ENCODE measurements around the gene TECTB. TPM values are rescaled to one million over a fixed set of nuclear protein-coding genes. Genes with fewer than 3 reads are reported as not detected.

The TECTB gene
- total and polyA plus RNA-seq, 11 donors = not detected

- intact Hi-C loops (cut with DNase I) = no loop called here
- DNase-seq = no peak
- H3K4me1 ChIP-seq = peaks cover 0 to 4% (median 0%) of the 10 kb centered on the region in 12 donors
- no peaks in the 10 kb centered on the region for H3K9me3 ChIP-seq
- peak; percentile 65 to 84 (median 77) for ATAC-seq
- H3K36me3 ChIP-seq = no peaks in the 10 kb centered on the region
- no peak for TF ChIP-seq POLR2A (IDR thresholded peaks at IDR 0.05)
- no peak for TF ChIP-seq CTCF (IDR thresholded peaks at IDR 0.05)
- peak overlapping the region in 6 of 12 donors; percentile 15 to 47 (median 36) for H3K27ac ChIP-seq
- H3K27me3 ChIP-seq = no peaks in the 10 kb centered on the region
- WGBS, 4 donors = 48 to 60% (median 58%) methylated on average over 3 of the region's 3 CpGs
- H3K4me3 ChIP-seq = no peak overlapping the region
Observed at GRCh38 chr10:112352044-112352443, 68.8 kb downstream of the TECTB start.

GRCh38 chr10:112353046-112353445, 69.8 kb downstream of the TECTB start:
- TF ChIP-seq POLR2A (IDR thresholded peaks at IDR 0.05) (no peak), CTCF (IDR thresholded peaks at IDR 0.05) (no peak)
- intact Hi-C loops (cut with DNase I) = no loop called here
- DNase-seq (no peak), ATAC-seq (no peak)
- no peaks in the 10 kb centered on the region for H3K27me3 ChIP-seq
- no peaks in the 10 kb centered on the region for H3K36me3 ChIP-seq
- H3K9me3 ChIP-seq = no peaks in the 10 kb centered on the region
- H3K27ac ChIP-seq = no peak overlapping the region
- H3K4me1 ChIP-seq = peaks cover 0 to 4% (median 0%) of the 10 kb centered on the region in 12 donors
- no peak overlapping the region for H3K4me3 ChIP-seq

Small RNAs within 50 kb of the gene (microRNA-seq; reads per million reads assigned to microRNA genes)
- gene MIR6715A (0 reads per million in 4 donors), gene MIR6715B (0 reads per million in 4 donors)

Other genes starting within 250 kb of the TECTB start
- gene GPAM, start 99.6 kb upstream of the TECTB start, total RNA-seq = 100 to 1,000 TPM in 1 of 9 donors, 10 to 100 TPM in 6, 1 to 10 TPM in 2; 8.7 to 104 (median 16.9) TPM
- 10 to 100 TPM in 1 of 2 donors, 1 to 10 TPM in 1; 5.8 to 18.7 TPM for gene GPAM, start 99.6 kb upstream of the TECTB start, polyA plus RNA-seq
- 10 to 100 TPM in 3 of 9 donors, 1 to 10 TPM in 6; 4.6 to 23.8 (median 7.0) TPM for gene ACSL5, start 90.7 kb downstream of the TECTB start, total RNA-seq
- gene ACSL5, start 90.7 kb downstream of the TECTB start, polyA plus RNA-seq = 1 to 10 TPM; 4.0 to 7.6 TPM
- 10 to 100 TPM in 8 of 9 donors, 1 to 10 TPM in 1; 10.0 to 20.2 (median 16.5) TPM for gene ZDHHC6, start 163.5 kb downstream of the TECTB start, total RNA-seq
- 10 to 100 TPM; 13.9 to 26.1 TPM for gene ZDHHC6, start 163.5 kb downstream of the TECTB start, polyA plus RNA-seq
- gene VTI1A, start 163.8 kb downstream of the TECTB start, total RNA-seq = 10 to 100 TPM; 16.8 to 33.1 (median 24.8) TPM
- gene VTI1A, start 163.8 kb downstream of the TECTB start, polyA plus RNA-seq = 10 to 100 TPM in 1 of 2 donors, 1 to 10 TPM in 1; 6.0 to 20.2 TPM

All from heart left ventricle (tissue), 16 donors.